22Rv1 (cell line): ENCODE measurements around the gene CRADD.

Experiments used
- CTCF ChIP-seq: fragments of 450-650 bp; IDR thresholded peaks from 2 replicates; pipeline ENCODE4 v1.5.1; 2017; ENCODE audit warnings: mild to moderate bottlenecking
- ZFX ChIP-seq: fragments of 450-650 bp; IDR thresholded peaks from 2 replicates; pipeline ENCODE4 v1.6.1; 2017; ENCODE audit warnings: antibody characterized with exemption, borderline replicate concordance

GRCh38 chr12:93699271-93700145 lies 22.3 kb downstream of the CRADD start:
- TF ChIP-seq CTCF, result no peak
- TF ChIP-seq ZFX, result no peak
